Suprapubic skin (tissue), 4 donors: ENCODE results near the gene CLASP1. TPM values are rescaled to one million over a fixed set of nuclear protein-coding genes. Genes with fewer than 3 reads are reported as not detected.

Source experiments
- DNase-seq, 2 donors: peaks; one replicate each; pipeline ENCODE4 v3.0.0-alpha.2; 2019; ENCODE audit warnings: low spot score in 2 of 2
- H3K27ac ChIP-seq: fragments of 200-600 bp; sonication (generic); one replicate; pipeline ENCODE4 v1.5.1; 2019
- H3K27me3 ChIP-seq: fragments of 200-600 bp; sonication (generic); one replicate; pipeline ENCODE4 v1.5.1; 2019
- H3K36me3 ChIP-seq: fragments of 200-600 bp; sonication (generic); one replicate; pipeline ENCODE4 v1.5.1; 2019
- H3K4me1 ChIP-seq: fragments of 200-600 bp; sonication (generic); one replicate; pipeline ENCODE4 v1.5.1; 2019
- H3K4me3 ChIP-seq: fragments of 200-600 bp; sonication (generic); one replicate; pipeline ENCODE4 v1.5.1; 2019; ENCODE audit warnings: mild to moderate bottlenecking
- H3K9me3 ChIP-seq: fragments of 200-600 bp; sonication (generic); one replicate; pipeline ENCODE4 v1.5.1; 2019
- EP300 ChIP-seq: sonication (generic); formaldehyde crosslinking; IDR thresholded peaks from one replicate; pipeline ENCODE4 v1.6.1; 2017; ENCODE audit warnings: antibody characterized with exemption
- POLR2A ChIP-seq, 2 donors: fragments of 450-650 bp; IDR thresholded peaks; one replicate each; pipeline ENCODE4 v1.6.1; 2017; ENCODE audit warnings: antibody characterized with exemption in 2 of 2, mild to moderate bottlenecking in 2 of 2, moderate library complexity in 2 of 2
- POLR2AphosphoS5 ChIP-seq, 3 donors: sonication (generic); formaldehyde crosslinking; IDR thresholded peaks; one replicate each; pipeline ENCODE4 v1.6.1; 2017; ENCODE audit warnings: antibody characterized with exemption in 3 of 3
- WGBS: methylation state at CpG from one replicate; pipeline ENCODE4 v1.1.5; 2018; 5-methylcytosine and 5-hydroxymethylcytosine counted together
- total RNA-seq, 4 donors: library from RNA; depleted of rRNA; stranded (reverse); fragments of >200 nt; gene quantifications; one replicate each; pipeline ENCODE4 v1.1.0, GENCODE V29; 2016
- TF ChIP-seq, protein P1 (sequence below), 2 donors: fragments of 200-600 bp in 1 of 2; fragments of 450-650 bp in 1 of 2; sonication (generic) in 1 of 2; IDR thresholded peaks; one replicate each; pipeline ENCODE4 v1.5.1; 2016 to 2019; ENCODE audit warnings: antibody characterized with exemption in 2 of 2, mild to moderate bottlenecking in 1 of 2, moderate library complexity in 1 of 2

The CLASP1 gene
- total RNA-seq, 4 donors from 2014 or later, result 53.3 to 99.5 (median 67.6) TPM

- H3K36me3 ChIP-seq, result peaks cover 26% of the 10 kb centered on the region
- H3K9me3 ChIP-seq, result no peaks in the 10 kb centered on the region
- no peak for DNase-seq
- peaks cover 12% of the 10 kb centered on the region for H3K4me1 ChIP-seq
- TF ChIP-seq, protein P1, sequence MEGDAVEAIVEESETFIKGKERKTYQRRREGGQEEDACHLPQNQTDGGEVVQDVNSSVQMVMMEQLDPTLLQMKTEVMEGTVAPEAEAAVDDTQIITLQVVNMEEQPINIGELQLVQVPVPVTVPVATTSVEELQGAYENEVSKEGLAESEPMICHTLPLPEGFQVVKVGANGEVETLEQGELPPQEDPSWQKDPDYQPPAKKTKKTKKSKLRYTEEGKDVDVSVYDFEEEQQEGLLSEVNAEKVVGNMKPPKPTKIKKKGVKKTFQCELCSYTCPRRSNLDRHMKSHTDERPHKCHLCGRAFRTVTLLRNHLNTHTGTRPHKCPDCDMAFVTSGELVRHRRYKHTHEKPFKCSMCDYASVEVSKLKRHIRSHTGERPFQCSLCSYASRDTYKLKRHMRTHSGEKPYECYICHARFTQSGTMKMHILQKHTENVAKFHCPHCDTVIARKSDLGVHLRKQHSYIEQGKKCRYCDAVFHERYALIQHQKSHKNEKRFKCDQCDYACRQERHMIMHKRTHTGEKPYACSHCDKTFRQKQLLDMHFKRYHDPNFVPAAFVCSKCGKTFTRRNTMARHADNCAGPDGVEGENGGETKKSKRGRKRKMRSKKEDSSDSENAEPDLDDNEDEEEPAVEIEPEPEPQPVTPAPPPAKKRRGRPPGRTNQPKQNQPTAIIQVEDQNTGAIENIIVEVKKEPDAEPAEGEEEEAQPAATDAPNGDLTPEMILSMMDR (IDR thresholded peaks at IDR 0.05), result no peak
- TF ChIP-seq POLR2A (IDR thresholded peaks at IDR 0.05) (no peak), POLR2AphosphoS5 (IDR thresholded peaks at IDR 0.05) (no peak), EP300 (no peak)
- 92% methylated on average over 1 of the region's 1 CpG for WGBS
- no peak overlapping the region for H3K4me3 ChIP-seq
- H3K27me3 ChIP-seq, result no peaks in the 10 kb centered on the region
- no peak overlapping the region for H3K27ac ChIP-seq
Measured at GRCh38 chr2:121498731-121499130, 150.5 kb downstream of the CLASP1 start.

- Histone ChIP-seq H3K4me3 (no peak overlapping the region), H3K27ac (no peak overlapping the region), H3K4me1 (peaks cover 13% of the 10 kb centered on the region), H3K27me3 (no peaks in the 10 kb centered on the region), H3K36me3 (peaks cover 13% of the 10 kb centered on the region), H3K9me3 (no peaks in the 10 kb centered on the region)
- no peak for TF ChIP-seq POLR2AphosphoS5 (IDR thresholded peaks at IDR 0.05)
- no peak for TF ChIP-seq POLR2A (IDR thresholded peaks at IDR 0.05)
- WGBS, result 76% methylated on average over 3 of the region's 3 CpGs
- DNase-seq, result no peak
Measured at GRCh38 chr2:121492409-121492808, 156.9 kb downstream of the CLASP1 start.

GRCh38 chr2:121491518-121491917 is 157.7 kb downstream of the CLASP1 start:
- TF ChIP-seq, protein P1 (IDR thresholded peaks at IDR 0.05), result no peak
- TF ChIP-seq POLR2A (IDR thresholded peaks at IDR 0.05) (no peak), POLR2AphosphoS5 (IDR thresholded peaks at IDR 0.05) (no peak), EP300 (no peak)
- no peak for DNase-seq
- H3K27me3 ChIP-seq, result no peaks in the 10 kb centered on the region
- no peaks in the 10 kb centered on the region for H3K9me3 ChIP-seq
- peaks cover 13% of the 10 kb centered on the region for H3K4me1 ChIP-seq
- no peak overlapping the region for H3K27ac ChIP-seq
- peaks cover 10% of the 10 kb centered on the region for H3K36me3 ChIP-seq
- 74% methylated on average over 4 of the region's 4 CpGs for WGBS
- H3K4me3 ChIP-seq, result no peak overlapping the region

GRCh38 chr2:121490584-121491133 is 158.6 kb downstream of the CLASP1 start:
- Histone ChIP-seq H3K4me1 (peaks cover 19% of the 10 kb centered on the region), H3K4me3 (no peak overlapping the region), H3K27ac (no peak overlapping the region), H3K9me3 (no peaks in the 10 kb centered on the region), H3K36me3 (peaks cover 10% of the 10 kb centered on the region), H3K27me3 (no peaks in the 10 kb centered on the region)
- no peak for DNase-seq
- no peak for TF ChIP-seq POLR2A (IDR thresholded peaks at IDR 0.05)
- TF ChIP-seq, protein P1 (IDR thresholded peaks at IDR 0.05), result no peak
- no peak for TF ChIP-seq POLR2AphosphoS5 (IDR thresholded peaks at IDR 0.05)
- no peak for TF ChIP-seq EP300
- WGBS, result 90% methylated on average over 3 of the region's 3 CpGs

GRCh38 chr2:121489911-121490583 is 159.2 kb downstream of the CLASP1 start:
- Histone ChIP-seq H3K9me3 (no peaks in the 10 kb centered on the region), H3K36me3 (peaks cover 8% of the 10 kb centered on the region), H3K4me1 (peaks cover 20% of the 10 kb centered on the region), H3K27me3 (no peaks in the 10 kb centered on the region), H3K27ac (no peak overlapping the region), H3K4me3 (no peak overlapping the region)
- TF ChIP-seq, protein P1 (IDR thresholded peaks at IDR 0.05), result no peak
- no peak for TF ChIP-seq EP300
- no peak for TF ChIP-seq POLR2AphosphoS5 (IDR thresholded peaks at IDR 0.05)
- no peak for TF ChIP-seq POLR2A (IDR thresholded peaks at IDR 0.05)
- DNase-seq, result no peak
- 73% methylated on average over 2 of the region's 2 CpGs for WGBS
